Activated CD8-positive, alpha-beta T cell treated with anti-CD3 and anti-CD28 coated beads for 36 hours (primary cell): ENCODE data around the gene ITPRIP. TPM values are rescaled to one million over a fixed set of nuclear protein-coding genes. Genes with fewer than 3 reads are reported as not detected.
A peak's percentile ranks its signal among the peaks of the same experiment; 100 is the strongest.

Source experiments
- ATAC-seq: fragments of 200-7000 bp; cut with Tn5 transposase; one replicate; pipeline ENCODE4 v1.10.0; 2021; ENCODE audit warnings: mild to moderate bottlenecking, moderate library complexity
- CTCF ChIA-PET: fragments of 350-600 bp; sonication (Branson Sonifier 250); formaldehyde crosslinking; loops from one replicate; lab custom pipeline; 2021; ENCODE audit warnings: antibody characterized with exemption; lab: Charles Lee
- POLR2A ChIA-PET: fragments of 350-600 bp; sonication (Branson Sonifier 250); formaldehyde crosslinking; loops from one replicate; lab custom pipeline; 2021; ENCODE audit warnings: antibody characterized with exemption; lab: Charles Lee
- DNase-seq: peaks from one replicate; pipeline ENCODE4 v3.0.0-alpha.2; 2020
- H3K27ac Mint-ChIP-seq: one replicate; pipeline ENCODE4 v1.8.0; 2021; ENCODE audit warnings: mild to moderate bottlenecking, mixed read lengths
- H3K27me3 Mint-ChIP-seq: one replicate; pipeline ENCODE4 v1.8.0; 2021; ENCODE audit warnings: mixed read lengths
- H3K36me3 Mint-ChIP-seq: one replicate; pipeline ENCODE4 v1.8.0; 2021; ENCODE audit warnings: low read depth, mixed read lengths
- H3K4me1 Mint-ChIP-seq: one replicate; pipeline ENCODE4 v1.8.0; 2021; ENCODE audit warnings: low read depth, mixed read lengths
- H3K4me3 Mint-ChIP-seq: one replicate; pipeline ENCODE4 v1.8.0; 2021; ENCODE audit warnings: mild to moderate bottlenecking, moderate library complexity, mixed read lengths
- H3K9me3 Mint-ChIP-seq: one replicate; pipeline ENCODE4 v1.8.0; 2021; ENCODE audit warnings: mixed read lengths
- CTCF ChIP-seq: fragments of 200-600 bp; IDR thresholded peaks from one replicate; pipeline ENCODE4 v1.8.0; 2022; ENCODE audit warnings: antibody characterized with exemption, mild to moderate bottlenecking
- intact Hi-C: fragments of 100-400 bp; cut with micrococcal nuclease; formaldehyde crosslinking; loops from one replicate; pipeline ENCODE4 v1.10.0; 2022
- total RNA-seq, 2 experiments: library from RNA; stranded (reverse); gene quantifications; one replicate each; pipeline ENCODE4 v1.2.3, GENCODE V29; 2021

ITPRIP gene
- total RNA-seq, 2 experiments from 2014 or later: 18.3 to 18.9 TPM

GRCh38 chr10:104339469-104340110 is 1.3 kb upstream of the ITPRIP start:
- intact Hi-C loops: no loop called here
- H3K4me1 Mint-ChIP-seq: peaks cover 31% of the 10 kb centered on the region
- H3K36me3 Mint-ChIP-seq: peaks cover 15% of the 10 kb centered on the region
- no peak for TF ChIP-seq CTCF
- H3K27ac Mint-ChIP-seq: peak overlapping the region; percentile 100
- ChIA-PET CTCF (interaction anchor here (1.2 to 3.0 kb wide), 7 partner anchors 11 to 70 kb away, joined by 3 to 35 read pairs (median 14); partner anchors contain the start of gene CFAP58), POLR2A (interaction anchor here (1.4 to 6.1 kb wide), 8 partner anchors 10 to 70 kb away, joined by 3 to 30 read pairs (median 12); partner anchors contain the start of genes CFAP58 and GSTO2)
- H3K27me3 Mint-ChIP-seq: no peaks in the 10 kb centered on the region
- DNase-seq (no peak), ATAC-seq (no peak)
- H3K4me3 Mint-ChIP-seq: peak overlapping the region; percentile 86
- H3K9me3 Mint-ChIP-seq: no peaks in the 10 kb centered on the region

GRCh38 chr10:104337521-104337984 is 712 bp downstream of the ITPRIP start:
- H3K27me3 Mint-ChIP-seq: no peaks in the 10 kb centered on the region
- H3K4me3 Mint-ChIP-seq: peak overlapping the region; percentile 86
- no peaks in the 10 kb centered on the region for H3K9me3 Mint-ChIP-seq
- H3K27ac Mint-ChIP-seq: peak overlapping the region; percentile 100
- peaks cover 51% of the 10 kb centered on the region for H3K4me1 Mint-ChIP-seq
- peaks cover 25% of the 10 kb centered on the region for H3K36me3 Mint-ChIP-seq
- ChIA-PET POLR2A (interaction anchor here (0.7 to 6.1 kb wide), 16 partner anchors 8 to 83 kb away, joined by 3 to 30 read pairs (median 8); partner anchors contain the start of genes CFAP58, GSTO1 and GSTO2), CTCF (interaction anchor here (1.1 to 3.0 kb wide), 11 partner anchors 8 to 77 kb away, joined by 3 to 35 read pairs (median 5); no protein-coding TSS in a partner anchor)
- ATAC-seq: peak; percentile 31
- TF ChIP-seq CTCF: no peak
- intact Hi-C loops: no loop called here
- no peak for DNase-seq

GRCh38 chr10:104336821-104337467 is 1.3 kb downstream of the ITPRIP start:
- Mint-ChIP-seq H3K36me3 (peaks cover 25% of the 10 kb centered on the region), H3K4me3 (peak overlapping the region; percentile 86), H3K27ac (peak overlapping the region; percentile 100), H3K27me3 (no peaks in the 10 kb centered on the region), H3K9me3 (no peaks in the 10 kb centered on the region), H3K4me1 (peaks cover 56% of the 10 kb centered on the region)
- no peak for TF ChIP-seq CTCF
- ATAC-seq (no peak), DNase-seq (no peak)
- intact Hi-C loops: no loop called here
- POLR2A ChIA-PET: interaction anchor here (0.9 to 6.1 kb wide), 7 partner anchors 7 to 82 kb away, joined by 4 to 30 read pairs (median 8); partner anchors contain the start of genes CFAP58 and GSTO1
- CTCF ChIA-PET: interaction anchor here (0.8 to 4.2 kb wide), 13 partner anchors 9 to 76 kb away, joined by 3 to 35 read pairs (median 6); no protein-coding TSS in a partner anchor

- ChIA-PET POLR2A (interaction anchor here (6.1 kb wide), 1 partner anchor 10 kb away, joined by 30 read pairs; no protein-coding TSS in a partner anchor), CTCF (interaction anchor here (1.4 to 4.2 kb wide), 6 partner anchors 16 to 61 kb away, joined by 3 to 24 read pairs (median 6); partner anchors contain the start of gene CFAP58)
- Mint-ChIP-seq H3K27ac (peak overlapping the region; percentile 75), H3K36me3 (peaks cover 25% of the 10 kb centered on the region), H3K4me1 (peaks cover 72% of the 10 kb centered on the region), H3K27me3 (no peaks in the 10 kb centered on the region), H3K4me3 (peak overlapping the region; percentile 86), H3K9me3 (no peaks in the 10 kb centered on the region)
- ATAC-seq: no peak
- TF ChIP-seq CTCF: no peak
- intact Hi-C loops: no loop called here
- no peak for DNase-seq
Measured at GRCh38 chr10:104334965-104335650, 3.2 kb downstream of the ITPRIP start.
